H1 (cell line): Measurements from ENCODE around the gene CCDC80. TPM values are rescaled to one million over a fixed set of nuclear protein-coding genes. Genes with fewer than 3 reads are reported as not detected.

Experiments
- NRF1 ChIP-seq: IDR thresholded peaks from 2 replicates; pipeline ENCODE4 v1.6.1; 2011; ENCODE audit warnings: mild to moderate bottlenecking, low read depth, low read length, improper control_type of control experiment
- POLR2AphosphoS5 ChIP-seq: IDR thresholded peaks from 2 replicates; pipeline ENCODE4 v1.6.1; 2011; ENCODE audit warnings: low read depth, low read length
- RAD21 ChIP-seq, 2 experiments: IDR thresholded peaks in 1 of 2; conservative IDR thresholded peaks in 1 of 2; 2 replicates each; pipeline ENCODE4 v1.6.1; 2011; ENCODE audit warnings: low read depth in 2 of 2, low read length in 2 of 2, improper control_type of control experiment in 1 of 2, inconsistent platforms in 1 of 2, mild to moderate bottlenecking in 1 of 2, moderate library complexity in 1 of 2
- SP1 ChIP-seq: IDR thresholded peaks from 2 replicates; pipeline ENCODE4 v1.6.1; 2011; ENCODE audit warnings: low read depth, low read length
- polyA plus RNA-seq, 7 experiments: library from polyadenylated mRNA; depleted of rRNA in 3 of 7; stranded (reverse) in 5 of 7; unstranded in 2 of 7; fragments of >200 nt in 5 of 7; fragments of 200-250 nt in 2 of 7; gene quantifications; 1 replicate in 5 of 7; 2 replicates in 1 of 7; 4 replicates in 1 of 7; pipeline versions ENCODE4 v1.2.1 to v1.2.3, GENCODE V29; 2011 to 2013; ENCODE audit warnings: missing spikeins in 2 of 7, mixed read lengths in 2 of 7
- total RNA-seq: library from RNA; stranded (reverse); fragmentation: NEBNext Ultra II Directional; extraction: Animal tissue kit (Norgen Biotek cat#: 25700); gene quantifications from 2 replicates; pipeline ENCODE4 v1.2.1, GENCODE V29; 2021
- TF ChIP-seq, protein P1 (sequence below): fragments of 300-600 bp; sonication (generic); IDR thresholded peaks from 2 replicates; pipeline ENCODE4 v1.7.1; 2012; ENCODE audit warnings: low read length, moderate library complexity, mild to moderate bottlenecking, inconsistent platforms; ENCODE audit not compliant: insufficient replicate concordance
- TF ChIP-seq, protein P2 (sequence below): IDR thresholded peaks from 2 replicates; pipeline ENCODE4 v1.6.1; 2012; ENCODE audit warnings: inconsistent platforms

Gene CCDC80
- total and polyA plus RNA-seq, 2 of the 8 experiments (the other 6 are each of a cell fraction or from before 2014, with no cell fraction given), result 1.1 to 12.9 TPM

DNA sequence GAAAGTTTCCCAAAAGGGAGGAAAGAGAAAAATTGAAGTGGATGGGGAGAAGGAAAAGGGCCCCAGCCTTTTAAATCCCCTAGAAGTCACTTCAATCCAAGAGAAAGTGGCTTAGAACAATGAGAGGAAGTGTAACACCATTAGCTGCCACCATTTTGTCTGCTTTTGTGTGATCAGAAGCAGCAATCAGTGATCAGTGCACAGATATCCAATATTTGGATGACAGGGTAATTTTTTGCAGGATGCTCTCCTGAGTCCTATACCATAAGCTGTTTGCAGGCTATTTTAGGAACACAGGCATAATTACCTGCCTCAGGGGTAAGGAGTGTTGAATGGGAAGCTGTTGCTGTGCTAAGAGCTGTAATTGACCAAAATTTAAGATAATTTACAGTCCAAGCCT, 47.7 kb downstream of the CCDC80 start (continued):
- TF ChIP-seq, protein P1, sequence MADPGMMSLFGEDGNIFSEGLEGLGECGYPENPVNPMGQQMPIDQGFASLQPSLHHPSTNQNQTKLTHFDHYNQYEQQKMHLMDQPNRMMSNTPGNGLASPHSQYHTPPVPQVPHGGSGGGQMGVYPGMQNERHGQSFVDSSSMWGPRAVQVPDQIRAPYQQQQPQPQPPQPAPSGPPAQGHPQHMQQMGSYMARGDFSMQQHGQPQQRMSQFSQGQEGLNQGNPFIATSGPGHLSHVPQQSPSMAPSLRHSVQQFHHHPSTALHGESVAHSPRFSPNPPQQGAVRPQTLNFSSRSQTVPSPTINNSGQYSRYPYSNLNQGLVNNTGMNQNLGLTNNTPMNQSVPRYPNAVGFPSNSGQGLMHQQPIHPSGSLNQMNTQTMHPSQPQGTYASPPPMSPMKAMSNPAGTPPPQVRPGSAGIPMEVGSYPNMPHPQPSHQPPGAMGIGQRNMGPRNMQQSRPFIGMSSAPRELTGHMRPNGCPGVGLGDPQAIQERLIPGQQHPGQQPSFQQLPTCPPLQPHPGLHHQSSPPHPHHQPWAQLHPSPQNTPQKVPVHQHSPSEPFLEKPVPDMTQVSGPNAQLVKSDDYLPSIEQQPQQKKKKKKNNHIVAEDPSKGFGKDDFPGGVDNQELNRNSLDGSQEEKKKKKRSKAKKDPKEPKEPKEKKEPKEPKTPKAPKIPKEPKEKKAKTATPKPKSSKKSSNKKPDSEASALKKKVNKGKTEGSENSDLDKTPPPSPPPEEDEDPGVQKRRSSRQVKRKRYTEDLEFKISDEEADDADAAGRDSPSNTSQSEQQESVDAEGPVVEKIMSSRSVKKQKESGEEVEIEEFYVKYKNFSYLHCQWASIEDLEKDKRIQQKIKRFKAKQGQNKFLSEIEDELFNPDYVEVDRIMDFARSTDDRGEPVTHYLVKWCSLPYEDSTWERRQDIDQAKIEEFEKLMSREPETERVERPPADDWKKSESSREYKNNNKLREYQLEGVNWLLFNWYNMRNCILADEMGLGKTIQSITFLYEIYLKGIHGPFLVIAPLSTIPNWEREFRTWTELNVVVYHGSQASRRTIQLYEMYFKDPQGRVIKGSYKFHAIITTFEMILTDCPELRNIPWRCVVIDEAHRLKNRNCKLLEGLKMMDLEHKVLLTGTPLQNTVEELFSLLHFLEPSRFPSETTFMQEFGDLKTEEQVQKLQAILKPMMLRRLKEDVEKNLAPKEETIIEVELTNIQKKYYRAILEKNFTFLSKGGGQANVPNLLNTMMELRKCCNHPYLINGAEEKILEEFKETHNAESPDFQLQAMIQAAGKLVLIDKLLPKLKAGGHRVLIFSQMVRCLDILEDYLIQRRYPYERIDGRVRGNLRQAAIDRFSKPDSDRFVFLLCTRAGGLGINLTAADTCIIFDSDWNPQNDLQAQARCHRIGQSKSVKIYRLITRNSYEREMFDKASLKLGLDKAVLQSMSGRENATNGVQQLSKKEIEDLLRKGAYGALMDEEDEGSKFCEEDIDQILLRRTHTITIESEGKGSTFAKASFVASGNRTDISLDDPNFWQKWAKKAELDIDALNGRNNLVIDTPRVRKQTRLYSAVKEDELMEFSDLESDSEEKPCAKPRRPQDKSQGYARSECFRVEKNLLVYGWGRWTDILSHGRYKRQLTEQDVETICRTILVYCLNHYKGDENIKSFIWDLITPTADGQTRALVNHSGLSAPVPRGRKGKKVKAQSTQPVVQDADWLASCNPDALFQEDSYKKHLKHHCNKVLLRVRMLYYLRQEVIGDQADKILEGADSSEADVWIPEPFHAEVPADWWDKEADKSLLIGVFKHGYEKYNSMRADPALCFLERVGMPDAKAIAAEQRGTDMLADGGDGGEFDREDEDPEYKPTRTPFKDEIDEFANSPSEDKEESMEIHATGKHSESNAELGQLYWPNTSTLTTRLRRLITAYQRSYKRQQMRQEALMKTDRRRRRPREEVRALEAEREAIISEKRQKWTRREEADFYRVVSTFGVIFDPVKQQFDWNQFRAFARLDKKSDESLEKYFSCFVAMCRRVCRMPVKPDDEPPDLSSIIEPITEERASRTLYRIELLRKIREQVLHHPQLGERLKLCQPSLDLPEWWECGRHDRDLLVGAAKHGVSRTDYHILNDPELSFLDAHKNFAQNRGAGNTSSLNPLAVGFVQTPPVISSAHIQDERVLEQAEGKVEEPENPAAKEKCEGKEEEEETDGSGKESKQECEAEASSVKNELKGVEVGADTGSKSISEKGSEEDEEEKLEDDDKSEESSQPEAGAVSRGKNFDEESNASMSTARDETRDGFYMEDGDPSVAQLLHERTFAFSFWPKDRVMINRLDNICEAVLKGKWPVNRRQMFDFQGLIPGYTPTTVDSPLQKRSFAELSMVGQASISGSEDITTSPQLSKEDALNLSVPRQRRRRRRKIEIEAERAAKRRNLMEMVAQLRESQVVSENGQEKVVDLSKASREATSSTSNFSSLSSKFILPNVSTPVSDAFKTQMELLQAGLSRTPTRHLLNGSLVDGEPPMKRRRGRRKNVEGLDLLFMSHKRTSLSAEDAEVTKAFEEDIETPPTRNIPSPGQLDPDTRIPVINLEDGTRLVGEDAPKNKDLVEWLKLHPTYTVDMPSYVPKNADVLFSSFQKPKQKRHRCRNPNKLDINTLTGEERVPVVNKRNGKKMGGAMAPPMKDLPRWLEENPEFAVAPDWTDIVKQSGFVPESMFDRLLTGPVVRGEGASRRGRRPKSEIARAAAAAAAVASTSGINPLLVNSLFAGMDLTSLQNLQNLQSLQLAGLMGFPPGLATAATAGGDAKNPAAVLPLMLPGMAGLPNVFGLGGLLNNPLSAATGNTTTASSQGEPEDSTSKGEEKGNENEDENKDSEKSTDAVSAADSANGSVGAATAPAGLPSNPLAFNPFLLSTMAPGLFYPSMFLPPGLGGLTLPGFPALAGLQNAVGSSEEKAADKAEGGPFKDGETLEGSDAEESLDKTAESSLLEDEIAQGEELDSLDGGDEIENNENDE, result no peak
- TF ChIP-seq NRF1 (no peak), RAD21 (IDR thresholded peaks at IDR 0.05 in 1 of 2, conservative IDR thresholded peaks at IDR 0.05 in 1 of 2; ENCODE audit: low read depth in 2 of 2, low read length in 2 of 2) (no peak), POLR2AphosphoS5 (no peak), SP1 (no peak)
- TF ChIP-seq, protein P2, sequence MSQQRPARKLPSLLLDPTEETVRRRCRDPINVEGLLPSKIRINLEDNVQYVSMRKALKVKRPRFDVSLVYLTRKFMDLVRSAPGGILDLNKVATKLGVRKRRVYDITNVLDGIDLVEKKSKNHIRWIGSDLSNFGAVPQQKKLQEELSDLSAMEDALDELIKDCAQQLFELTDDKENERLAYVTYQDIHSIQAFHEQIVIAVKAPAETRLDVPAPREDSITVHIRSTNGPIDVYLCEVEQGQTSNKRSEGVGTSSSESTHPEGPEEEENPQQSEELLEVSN, result no peak
